SK-N-SH (cell line): Measurements from ENCODE around the gene PRRX1. TPM values are rescaled to one million over a fixed set of nuclear protein-coding genes. Genes with fewer than 3 reads are reported as not detected.

ENCODE experiments used
- CTCF ChIA-PET: fragments of 300-600, 350-600 bp; formaldehyde crosslinking; extraction: SDS; loops from one replicate; lab custom pipeline; 2021; lab: Yijun Ruan, JAX
- POLR2A ChIA-PET: fragments of 350-600 bp; sonication (Branson Sonifier 250); formaldehyde crosslinking; extraction: SDS; loops from one replicate; lab custom pipeline; 2020; ENCODE audit warnings: antibody characterized with exemption, inconsistent platforms; lab: Yijun Ruan, JAX
- DNase-seq: peaks from one replicate; pipeline ENCODE4 v3.0.0; 2012
- H2AFZ ChIP-seq: fragments of 200-600 bp; sonication (generic); 2 replicates; pipeline ENCODE4 v1.8.1; 2016; ENCODE audit warnings: antibody characterized with exemption, mild to moderate bottlenecking, low read depth
- H3F3A ChIP-seq: fragments of 200-600 bp; sonication (generic); replicated peaks from 2 replicates; pipeline ENCODE3; 2016; ENCODE audit warnings: antibody characterized with exemption, mild to moderate bottlenecking; ENCODE audit not compliant: insufficient read depth
- H3K27ac ChIP-seq, 2 experiments: fragments of 200-500 bp in 1 of 2; fragments of 200-600 bp in 1 of 2; sonication (Bioruptor generic) in 1 of 2; sonication (generic), shearing (Covaris generic) in 1 of 2; 2 replicates each; pipeline versions ENCODE4 v1.5.1 to v1.6.1; 2014 to 2016; ENCODE audit warnings: low read depth in 2 of 2, inconsistent platforms in 1 of 2, low read length in 1 of 2, mild to moderate bottlenecking in 1 of 2, mixed read lengths in 1 of 2
- H3K27me3 ChIP-seq: fragments of 200-600 bp; sonication (generic), shearing (Covaris generic); 2 replicates; pipeline ENCODE4 v1.6.1; 2016; ENCODE audit warnings: mixed run types; ENCODE audit not compliant: insufficient read depth
- H3K36me3 ChIP-seq, 2 experiments: fragments of 200-500 bp in 1 of 2; fragments of 200-600 bp in 1 of 2; sonication (Bioruptor generic) in 1 of 2; sonication (generic) in 1 of 2; replicated peaks in 1 of 2; 2 replicates each; pipeline versions ENCODE3 to v1.5.1; 2014 to 2016; ENCODE audit warnings: low read length in 1 of 2, mild to moderate bottlenecking in 1 of 2; ENCODE audit not compliant: insufficient read depth in 2 of 2, control insufficient read depth in 1 of 2
- H3K4me1 ChIP-seq, 2 experiments: fragments of 200-500 bp in 1 of 2; fragments of 200-600 bp in 1 of 2; sonication (Bioruptor generic) in 1 of 2; sonication (generic), shearing (Covaris generic) in 1 of 2; 2 replicates each; pipeline versions ENCODE4 v1.5.1 to v1.6.1; 2014 to 2016; ENCODE audit warnings: low read depth in 1 of 2, low read length in 1 of 2, mixed run types in 1 of 2; ENCODE audit not compliant: insufficient read depth in 2 of 2, control insufficient read depth in 1 of 2
- H3K4me2 ChIP-seq: fragments of 200-600 bp; sonication (generic), shearing (Covaris generic); 2 replicates; pipeline ENCODE4 v1.6.1; 2017; ENCODE audit warnings: mixed run types
- H3K4me3 ChIP-seq, 2 experiments: fragments of 200-500 bp in 1 of 2; fragments of 200-600 bp in 1 of 2; sonication (Bioruptor generic) in 1 of 2; sonication (generic), shearing (Covaris generic) in 1 of 2; 2 replicates each; pipeline versions ENCODE4 v1.5.1 to v1.8.1; 2014 to 2016; ENCODE audit warnings: low read depth in 2 of 2, inconsistent platforms in 1 of 2, low read length in 1 of 2, mild to moderate bottlenecking in 1 of 2, mixed read lengths in 1 of 2, moderate library complexity in 1 of 2
- H3K79me2 ChIP-seq: fragments of 200-600 bp; sonication (generic); 2 replicates; pipeline ENCODE4 v1.8.1; 2017; ENCODE audit warnings: mild to moderate bottlenecking; ENCODE audit not compliant: insufficient read depth
- H3K9ac ChIP-seq: fragments of 200-600 bp; sonication (generic); 2 replicates; pipeline ENCODE4 v1.6.1; 2017; ENCODE audit warnings: mixed run types
- H3K9me2 ChIP-seq: fragments of 200-600 bp; sonication (generic); 2 replicates; pipeline ENCODE4 v1.6.1; 2017; ENCODE audit warnings: mixed run types
- H3K9me3 ChIP-seq: fragments of 200-600 bp; sonication (generic); 2 replicates; pipeline ENCODE4 v1.6.1; 2017; ENCODE audit warnings: mixed run types, mild to moderate bottlenecking, moderate library complexity
- H4K20me1 ChIP-seq: fragments of 200-600 bp; sonication (generic); 2 replicates; pipeline ENCODE4 v1.6.1; 2017; ENCODE audit warnings: mild to moderate bottlenecking, mixed run types; ENCODE audit not compliant: insufficient read depth
- CHD2 ChIP-seq: fragments of 150-350 bp; IDR thresholded peaks from 2 replicates; pipeline ENCODE4 v1.6.1; 2018; ENCODE audit warnings: low read length; ENCODE audit not compliant: partially characterized antibody
- CTCF ChIP-seq: fragments of 200-600 bp; sonication (generic); IDR thresholded peaks from 2 replicates; pipeline ENCODE4 v1.6.1; 2017; ENCODE audit warnings: antibody characterized with exemption, mild to moderate bottlenecking, moderate library complexity
- ELF1 ChIP-seq: IDR thresholded peaks from 2 replicates; pipeline ENCODE4 v1.4.0; 2012
- EP300 ChIP-seq, 2 experiments: IDR thresholded peaks; 2 replicates each; pipeline versions ENCODE4 v1.4.0 to v1.6.1; 2012; ENCODE audit warnings: borderline replicate concordance in 1 of 2, low read depth in 1 of 2, low read length in 1 of 2
- EZH2phosphoT487 ChIP-seq: fragments of 200-600 bp; sonication (generic); IDR thresholded peaks from 2 replicates; pipeline ENCODE4 v1.6.1; 2017; ENCODE audit warnings: low read depth, mixed run types, mild to moderate bottlenecking, antibody characterized with exemption, moderate library complexity, borderline replicate concordance
- FOXM1 ChIP-seq: IDR thresholded peaks from 2 replicates; pipeline ENCODE4 v1.4.0; 2012; ENCODE audit warnings: low read depth, mild to moderate bottlenecking
- GABPA ChIP-seq: IDR thresholded peaks from 2 replicates; pipeline ENCODE4 v1.4.0; 2012; ENCODE audit warnings: low read depth, mild to moderate bottlenecking
- GATA2 ChIP-seq: sonication (generic); formaldehyde crosslinking; IDR thresholded peaks from 2 replicates; pipeline ENCODE4 v1.5.0; 2020; ENCODE audit warnings: mild to moderate bottlenecking, missing genetic modification reagents
- IRF3 ChIP-seq: fragments of 150-350 bp; IDR thresholded peaks from 2 replicates; pipeline ENCODE4 v1.6.1; 2016; ENCODE audit warnings: mild to moderate bottlenecking, low read depth, low read length
- MEF2A ChIP-seq: IDR thresholded peaks from 2 replicates; pipeline ENCODE4 v1.4.0; 2012; ENCODE audit warnings: low read depth, borderline replicate concordance
- NRF1 ChIP-seq: IDR thresholded peaks from 2 replicates; pipeline ENCODE4 v1.6.1; 2012; ENCODE audit warnings: low read depth, mild to moderate bottlenecking, low read length
- PBX3 ChIP-seq: IDR thresholded peaks from 2 replicates; pipeline ENCODE4; 2012
- POLR2AphosphoS5 ChIP-seq: IDR thresholded peaks from 2 replicates; pipeline ENCODE4 v1.6.1; 2012; ENCODE audit warnings: low read depth, low read length
- RAD21 ChIP-seq: IDR thresholded peaks from 2 replicates; pipeline ENCODE4 v1.6.1; 2012; ENCODE audit warnings: mild to moderate bottlenecking, low read length
- RFX5 ChIP-seq: IDR thresholded peaks from 2 replicates; pipeline ENCODE4 v1.6.1; 2012; ENCODE audit warnings: mild to moderate bottlenecking, improper control_type of control experiment, low read length
- RXRA ChIP-seq: IDR thresholded peaks from 2 replicates; pipeline ENCODE4 v1.4.0; 2012; ENCODE audit warnings: low read depth, mild to moderate bottlenecking, borderline replicate concordance
- TAF1 ChIP-seq: IDR thresholded peaks from 2 replicates; pipeline ENCODE4 v1.6.1; 2012; ENCODE audit warnings: low read depth, mild to moderate bottlenecking, low read length, moderate library complexity, borderline replicate concordance
- TCF12 ChIP-seq: IDR thresholded peaks from 2 replicates; pipeline ENCODE4 v1.4.0; 2012
- TEAD4 ChIP-seq: IDR thresholded peaks from 2 replicates; pipeline ENCODE4 v1.4.0; 2012; ENCODE audit warnings: mild to moderate bottlenecking, borderline replicate concordance; ENCODE audit not compliant: insufficient read depth
- USF1 ChIP-seq: IDR thresholded peaks from 2 replicates; pipeline ENCODE4 v1.4.0; 2012; ENCODE audit warnings: low read depth, borderline replicate concordance
- USF2 ChIP-seq: fragments of 150-350 bp; IDR thresholded peaks from 2 replicates; pipeline ENCODE4 v1.6.1; 2017; ENCODE audit warnings: antibody characterized with exemption, low read length, low read depth, borderline replicate concordance
- YY1 ChIP-seq: IDR thresholded peaks from 2 replicates; pipeline ENCODE4 v1.4.0; 2012; ENCODE audit warnings: low read depth, mild to moderate bottlenecking
- ZBTB33 ChIP-seq: IDR thresholded peaks from 2 replicates; pipeline ENCODE4 v1.4.0; 2012; ENCODE audit warnings: low read depth, borderline replicate concordance
- WGBS: methylation state at CpG from one replicate; pipeline ENCODE4 v1.1.6; 2017; ENCODE audit warnings: low lambda C conversion rate; 5-methylcytosine and 5-hydroxymethylcytosine counted together
- polyA plus RNA-seq, 3 experiments: library from polyadenylated mRNA; depleted of rRNA; stranded (reverse); fragments of >200 nt; gene quantifications; 2 replicates each; pipeline ENCODE4 v1.2.3, GENCODE V29; 2012

The PRRX1 gene
- polyA plus RNA-seq, 1 of the 3 experiments (the other 2 are of a cell fraction), result 356 TPM

- TF ChIP-seq USF2, result no peak
- no peak for TF ChIP-seq RAD21
- TF ChIP-seq POLR2AphosphoS5, result peak; percentile 92
- no peak for TF ChIP-seq YY1
- TF ChIP-seq MEF2A, result peak; percentile 67
- no peak; the same call in 1 of the 2 replicates for TF ChIP-seq TAF1
- TF ChIP-seq TCF12, result peak; percentile 96
- TF ChIP-seq ZBTB33, result peak; percentile 70
- peak; percentile 84 to 98 for TF ChIP-seq EP300 (IDR thresholded peaks at IDR 0.05; ENCODE audit: borderline replicate concordance in 1 of 2, low read depth in 1 of 2, low read length in 1 of 2)
- TF ChIP-seq EZH2phosphoT487, result no peak
- no peak for TF ChIP-seq GATA2
- no peak for TF ChIP-seq NRF1
Observed at GRCh38 chr1:170698301-170699275, 34.7 kb downstream of the PRRX1 start (continued).

- ChIA-PET CTCF (interaction anchor here (1.8 kb wide), 1 partner anchor 10 kb away, joined by 8 read pairs; no protein-coding TSS in a partner anchor), POLR2A (no interaction called here)
- Histone ChIP-seq H2AFZ (no peak overlapping the region), H3K9ac (peak overlapping the region; percentile 59; the same call in 1 of the 2 replicates), H3K79me2 (peaks cover 98% of the 10 kb centered on the region), H4K20me1 (no peaks in the 10 kb centered on the region; the same call in 1 of the 2 replicates), H3K4me1 (peaks cover 39 to 74% of the 10 kb centered on the region in 2 experiments), H3K36me3 (peaks cover 18 to 52% of the 10 kb centered on the region in 2 experiments), H3K27me3 (no peaks in the 10 kb centered on the region), H3K9me2 (no peaks in the 10 kb centered on the region), H3F3A (peaks cover 91% of the 10 kb centered on the region), H3K27ac (peak overlapping the region; percentile 81 to 99), H3K4me2 (peak overlapping the region; percentile 57), H3K9me3 (no peaks in the 10 kb centered on the region), H3K4me3 (no peak overlapping the region)
- no peak for DNase-seq
- 33% methylated on average over 6 of the region's 8 CpGs for WGBS
- TF ChIP-seq FOXM1 (no peak), CTCF (no peak), CHD2 (no peak), TCF12 (no peak), GABPA (no peak), RXRA (no peak), NRF1 (no peak), RFX5 (no peak), POLR2AphosphoS5 (no peak), IRF3 (no peak), PBX3 (no peak), ELF1 (no peak), USF1 (no peak), TEAD4 (no peak), EZH2phosphoT487 (no peak)
Observed at GRCh38 chr1:170699696-170700095, 35.8 kb downstream of the PRRX1 start.
